Measurements from ENCODE around the gene IFNA5. TPM values are rescaled to one million over a fixed set of nuclear protein-coding genes. Genes with fewer than 3 reads are reported as not detected.

IFNA5 gene
- not detected for polyA plus RNA-seq (2013, experiment 1 of 2)
- not detected for polyA plus RNA-seq (2013, experiment 2 of 2)

DNA sequence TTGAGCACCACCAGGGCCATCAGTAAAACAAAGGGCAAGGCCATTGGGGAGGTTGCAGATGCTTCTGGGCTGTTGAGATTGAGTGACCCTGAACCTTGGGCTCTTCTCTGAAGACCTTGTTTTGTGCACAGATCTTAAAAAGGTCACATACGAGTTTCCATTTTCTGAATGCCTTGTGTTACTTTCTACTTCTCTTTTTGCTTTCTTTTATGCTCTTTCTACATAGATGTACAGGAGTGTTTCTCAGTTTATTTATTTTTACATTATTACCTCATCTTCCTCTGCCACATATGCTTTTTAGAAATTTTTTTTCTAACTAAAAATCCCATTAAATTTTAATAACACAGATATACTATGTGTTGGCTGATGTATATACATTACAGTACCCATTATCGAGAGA is at the start of gene IFNA5:
TSS of gene IFNA5 (minus strand) at position 101 of the 400 bp plus-strand sequence. CDS start at position 44, 57 bp downstream.
- no peaks in the 10 kb centered on the region for H3K36me3 ChIP-seq (ENCODE audit: insufficient read depth, low read length)
- H3K9me3 ChIP-seq (ENCODE audit: insufficient read depth, low read depth, low read length) = no peaks in the 10 kb centered on the region
- H3K4me3 ChIP-seq (ENCODE audit: low read length) = no peak within 1 kb of the TSS
- H3K27ac ChIP-seq (ENCODE audit: low read depth, low read length) = no peak within 1 kb of the TSS
- no peak within 1 kb of the TSS for H3K9ac ChIP-seq (ENCODE audit: low read depth, low read length)
- H3K4me1 ChIP-seq (ENCODE audit: insufficient read depth, low read length) = no peaks in the 10 kb centered on the region
- H3K27me3 ChIP-seq (ENCODE audit: insufficient read depth, low read length) = peaks cover 11% of the 10 kb centered on the region
- WGBS = 91% methylated on average over 2 of the region's 2 CpGs

DNA sequence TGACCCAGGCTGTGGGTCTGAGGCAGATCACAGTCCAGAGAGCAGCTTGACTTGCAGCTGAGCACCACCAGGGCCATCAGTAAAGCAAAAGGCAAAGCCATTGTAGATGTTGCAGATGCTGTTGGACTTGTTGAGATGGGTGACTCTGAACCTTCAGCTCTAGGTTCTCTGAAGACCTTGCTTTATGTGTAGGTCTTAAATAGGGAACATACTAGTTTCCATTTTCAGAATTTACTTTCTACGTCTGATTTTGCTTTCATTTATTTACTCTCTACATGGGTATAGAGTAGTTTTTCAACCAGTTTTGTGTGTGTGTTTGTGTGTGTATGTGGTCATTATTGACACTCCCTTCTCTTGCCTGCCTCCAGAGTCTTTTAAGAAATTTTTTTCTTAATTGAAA is 45.7 kb upstream of the IFNA5 start, which contains the start of gene IFNA6:
TSS of gene IFNA6 (minus strand) at position 101 of the 400 bp plus-strand sequence. CDS start at position 101, 0 bp downstream.
- Histone ChIP-seq H3K4me3 (ENCODE audit: low read length) (no peak within 1 kb of the TSS), H3K4me1 (ENCODE audit: insufficient read depth, low read length) (no peaks in the 10 kb centered on the region)
- WGBS = no CpG with 5 or more reads among the region's 1 CpG

DNA sequence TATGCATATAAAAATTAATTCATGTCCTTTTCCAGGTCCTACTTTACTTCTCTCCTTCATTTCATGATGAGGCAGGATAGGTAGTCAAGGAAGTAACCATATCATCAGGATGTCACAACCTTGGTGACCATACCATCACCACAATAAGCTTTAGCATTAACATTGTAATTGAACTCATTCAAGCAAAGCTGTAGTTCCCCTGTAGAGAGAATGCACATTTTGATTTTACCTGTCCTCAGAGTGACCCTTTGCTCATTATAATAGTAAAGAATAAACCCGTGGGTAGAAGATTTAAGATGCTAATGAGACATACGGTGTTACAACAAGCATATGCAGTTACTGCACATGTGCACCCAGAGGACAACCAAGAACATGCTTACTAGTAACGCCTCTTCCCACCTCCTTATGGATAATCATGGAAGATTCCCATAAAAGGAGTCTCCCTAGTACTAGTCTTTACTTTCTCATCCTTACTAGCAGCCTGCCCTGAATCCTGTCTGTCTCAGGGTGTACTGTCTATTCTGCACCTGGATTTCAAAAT is 43.4 kb upstream of the IFNA5 start:
- Histone ChIP-seq H3K9ac (ENCODE audit: low read depth, low read length) (no peak overlapping the region), H3K4me1 (ENCODE audit: insufficient read depth, low read length) (no peaks in the 10 kb centered on the region), H3K4me3 (ENCODE audit: low read length) (no peak overlapping the region), H3K27ac (ENCODE audit: low read depth, low read length) (no peak overlapping the region), H3K27me3 (ENCODE audit: insufficient read depth, low read length) (no peaks in the 10 kb centered on the region), H3K9me3 (ENCODE audit: insufficient read depth, low read depth, low read length) (no peaks in the 10 kb centered on the region), H3K36me3 (ENCODE audit: insufficient read depth, low read length) (no peaks in the 10 kb centered on the region)
- 90% methylated on average over 2 of the region's 3 CpGs for WGBS

More for the DNA sequence above, 45.7 kb upstream of the IFNA5 start, which contains the start of gene IFNA6:
- H3K9ac ChIP-seq (ENCODE audit: low read depth, low read length) = no peak within 1 kb of the TSS
- no peaks in the 10 kb centered on the region for H3K36me3 ChIP-seq (ENCODE audit: insufficient read depth, low read length)
- no peaks in the 10 kb centered on the region for H3K27me3 ChIP-seq (ENCODE audit: insufficient read depth, low read length)
- H3K9me3 ChIP-seq (ENCODE audit: insufficient read depth, low read depth, low read length) = no peaks in the 10 kb centered on the region
- H3K27ac ChIP-seq (ENCODE audit: low read depth, low read length) = no peak within 1 kb of the TSS

DNA sequence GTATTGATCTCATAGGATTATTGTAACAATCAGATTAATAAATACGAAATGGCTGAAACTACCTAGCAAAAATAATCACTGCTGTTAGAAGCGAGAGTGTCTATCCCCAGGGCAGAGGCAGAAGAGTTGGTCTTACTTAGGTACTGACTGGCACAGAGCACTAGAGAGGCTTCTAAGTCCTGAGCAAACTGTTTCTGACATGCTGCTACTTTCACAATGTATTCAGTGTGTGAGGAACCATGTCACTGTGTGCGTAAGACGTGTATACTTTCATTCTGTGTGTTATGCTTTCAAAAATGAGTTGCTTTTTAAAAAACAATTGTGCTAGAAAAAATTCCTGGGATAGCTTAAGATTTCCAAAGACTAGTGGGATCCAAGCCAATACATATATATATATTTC is 35.6 kb upstream of the IFNA5 start:
- Histone ChIP-seq H3K27ac (ENCODE audit: low read depth, low read length) (no peak overlapping the region), H3K36me3 (ENCODE audit: insufficient read depth, low read length) (no peaks in the 10 kb centered on the region), H3K4me1 (ENCODE audit: insufficient read depth, low read length) (peaks cover 3% of the 10 kb centered on the region; the same call in 1 of the 2 replicates), H3K9me3 (ENCODE audit: insufficient read depth, low read depth, low read length) (no peaks in the 10 kb centered on the region), H3K4me3 (ENCODE audit: low read length) (no peak overlapping the region), H3K9ac (ENCODE audit: low read depth, low read length) (no peak overlapping the region), H3K27me3 (ENCODE audit: insufficient read depth, low read length) (no peaks in the 10 kb centered on the region)
- WGBS = 94% methylated on average over 4 of the region's 4 CpGs

DNA sequence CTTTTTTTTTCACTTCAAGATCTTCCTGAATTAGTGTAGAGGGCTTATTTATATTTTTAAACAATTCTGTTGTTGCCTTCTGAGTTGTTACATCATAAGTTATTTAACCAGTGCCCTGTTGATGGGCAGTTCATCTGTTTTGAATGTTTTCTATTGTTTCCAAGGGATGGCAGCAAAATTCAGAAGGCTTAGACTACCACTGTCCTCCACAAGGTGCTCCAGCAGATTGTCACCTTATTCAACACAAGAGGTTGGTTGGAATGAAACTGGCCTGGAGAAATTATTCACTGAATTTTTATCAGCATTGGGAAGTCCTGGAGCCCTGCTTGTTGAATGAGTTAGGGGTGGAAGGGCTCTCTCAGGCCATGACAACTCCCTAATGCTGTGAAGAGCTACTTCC is 31.3 kb upstream of the IFNA5 start:
- Histone ChIP-seq H3K27me3 (ENCODE audit: insufficient read depth, low read length) (no peaks in the 10 kb centered on the region), H3K36me3 (ENCODE audit: insufficient read depth, low read length) (peaks cover 15% of the 10 kb centered on the region; the same call in 1 of the 2 replicates), H3K27ac (ENCODE audit: low read depth, low read length) (no peak overlapping the region), H3K9ac (ENCODE audit: low read depth, low read length) (no peak overlapping the region), H3K4me1 (ENCODE audit: insufficient read depth, low read length) (peaks cover 12% of the 10 kb centered on the region; the same call in 1 of the 2 replicates), H3K4me3 (ENCODE audit: low read length) (no peak overlapping the region), H3K9me3 (ENCODE audit: insufficient read depth, low read depth, low read length) (no peaks in the 10 kb centered on the region)

DNA sequence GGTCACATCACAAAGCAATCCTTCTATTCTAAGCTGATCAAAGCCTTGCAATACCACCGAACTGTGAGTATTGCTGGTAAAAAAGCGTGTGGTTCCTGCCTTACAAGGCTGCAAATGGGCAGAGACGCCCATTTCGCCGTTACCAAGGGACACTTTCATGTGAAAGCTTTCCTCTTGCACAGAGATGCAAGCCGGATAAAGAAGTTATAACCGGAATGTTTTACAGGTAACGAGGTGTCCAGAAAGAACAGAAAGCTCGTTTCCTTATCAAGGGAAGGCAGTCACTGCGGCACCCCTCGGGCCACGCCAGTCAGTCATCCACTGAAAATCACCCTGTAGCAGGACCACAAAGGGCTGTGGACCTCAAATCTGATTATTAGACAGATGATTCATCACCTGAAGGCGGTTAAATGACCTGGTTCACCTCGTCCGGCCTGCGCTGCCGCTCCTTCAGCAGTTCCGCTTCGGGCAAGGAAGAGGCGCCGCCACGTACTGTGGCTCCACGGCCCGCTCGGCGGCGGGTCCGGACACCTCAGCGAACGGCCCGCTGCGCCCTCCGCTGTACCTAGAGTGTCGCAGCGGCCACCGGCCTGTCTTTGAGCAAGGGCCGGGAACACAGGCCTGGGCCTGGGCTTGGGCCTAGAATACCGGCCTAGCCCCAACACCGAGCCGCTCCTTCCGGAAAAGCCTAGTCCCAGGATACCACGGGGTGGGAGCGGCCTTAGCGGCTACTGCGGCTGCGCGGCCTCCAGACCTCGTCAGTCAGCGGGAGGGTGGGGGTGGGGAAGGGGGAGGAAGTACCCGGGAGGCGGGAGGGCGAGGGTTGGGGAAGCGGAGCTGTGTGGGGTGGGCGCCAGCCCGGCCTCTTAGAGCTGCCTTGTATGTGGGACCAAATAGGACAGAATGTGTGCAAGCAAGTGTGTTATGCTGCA is 29.9 kb upstream of the IFNA5 start, which contains the start of gene KLHL9:
TSS of gene KLHL9 (minus strand) at position 704 of the 932 bp plus-strand sequence. CDS start at position 159, 545 bp downstream.
- WGBS = under 1% methylated on average over 55 of the region's 55 CpGs
- peaks cover 22% of the 10 kb centered on the region for H3K36me3 ChIP-seq (ENCODE audit: insufficient read depth, low read length)
- peak within 1 kb of the TSS; percentile 82 for H3K27ac ChIP-seq (ENCODE audit: low read depth, low read length)
- H3K4me1 ChIP-seq (ENCODE audit: insufficient read depth, low read length) = peaks cover 12% of the 10 kb centered on the region; the same call in 1 of the 2 replicates
- peak within 1 kb of the TSS; percentile 97 for H3K9ac ChIP-seq (ENCODE audit: low read depth, low read length)
- no peaks in the 10 kb centered on the region for H3K9me3 ChIP-seq (ENCODE audit: insufficient read depth, low read depth, low read length)
- H3K4me3 ChIP-seq (ENCODE audit: low read length) = peak within 1 kb of the TSS; percentile 96
- H3K27me3 ChIP-seq (ENCODE audit: insufficient read depth, low read length) = no peaks in the 10 kb centered on the region

DNA sequence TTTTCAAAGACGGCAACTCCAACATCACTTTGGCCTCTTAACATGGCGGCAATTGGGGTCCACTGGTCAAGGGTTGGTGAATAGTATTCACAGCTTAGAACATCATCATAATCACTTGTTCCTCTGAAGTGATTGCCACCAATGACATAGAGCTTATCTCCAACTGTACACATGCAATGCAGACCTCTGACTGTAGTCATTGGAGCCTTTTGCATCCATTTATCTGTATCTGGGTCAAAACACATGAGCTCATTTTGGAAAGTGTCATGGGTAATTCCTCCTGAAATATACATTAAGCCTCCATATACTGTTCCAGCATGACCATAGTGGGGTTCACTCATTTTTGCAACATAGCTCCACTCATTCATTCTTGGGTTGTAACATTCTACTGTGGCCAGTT is 28.1 kb upstream of the IFNA5 start:
- H3K4me1 ChIP-seq (ENCODE audit: insufficient read depth, low read length) = peaks cover 12% of the 10 kb centered on the region; the same call in 1 of the 2 replicates
- no peak overlapping the region for H3K9ac ChIP-seq (ENCODE audit: low read depth, low read length)
- no peaks in the 10 kb centered on the region for H3K9me3 ChIP-seq (ENCODE audit: insufficient read depth, low read depth, low read length)
- peak overlapping the region; percentile 96; the same call in 1 of the 2 replicates for H3K4me3 ChIP-seq (ENCODE audit: low read length)
- 91% methylated on average over 2 of the region's 2 CpGs for WGBS
- no peaks in the 10 kb centered on the region for H3K27me3 ChIP-seq (ENCODE audit: insufficient read depth, low read length)
- H3K27ac ChIP-seq (ENCODE audit: low read depth, low read length) = no peak overlapping the region
- H3K36me3 ChIP-seq (ENCODE audit: insufficient read depth, low read length) = peaks cover 25% of the 10 kb centered on the region

DNA sequence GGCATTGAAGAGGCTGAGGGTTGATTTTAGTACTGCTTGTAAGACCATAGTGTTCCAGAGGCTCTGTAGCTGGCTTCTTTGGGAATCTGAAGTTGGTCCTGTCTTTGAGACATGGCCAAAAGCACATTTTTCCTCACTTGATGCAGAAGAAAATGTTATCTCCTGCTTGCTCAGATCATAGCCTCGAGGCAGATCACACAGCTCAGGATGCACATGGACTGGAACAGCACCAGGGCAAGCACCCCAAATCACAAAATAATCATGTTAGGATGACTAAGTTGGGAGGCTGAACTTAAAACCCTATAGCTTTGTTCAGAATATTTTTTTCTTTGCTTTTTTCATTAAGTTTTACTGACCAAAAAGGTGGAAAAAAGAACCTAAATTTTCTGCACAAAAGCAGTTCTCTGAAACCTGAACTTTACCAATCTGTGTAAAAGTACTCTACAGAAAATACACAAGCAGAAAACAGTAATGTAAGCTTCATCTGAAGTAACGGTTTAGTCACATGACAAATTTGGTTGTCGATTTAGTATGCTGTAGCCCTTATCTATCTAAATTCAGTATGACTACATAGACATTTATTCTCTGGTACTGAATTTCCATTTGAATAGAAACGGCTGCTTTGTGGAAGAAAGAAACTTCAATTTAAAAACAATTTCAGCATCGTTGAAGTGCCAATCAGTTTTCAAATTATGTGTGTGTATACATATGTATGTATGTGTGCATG is 26.7 kb upstream of the IFNA5 start:
- Histone ChIP-seq H3K27ac (ENCODE audit: low read depth, low read length) (no peak overlapping the region), H3K4me3 (ENCODE audit: low read length) (no peak overlapping the region), H3K36me3 (ENCODE audit: insufficient read depth, low read length) (peaks cover 25% of the 10 kb centered on the region), H3K4me1 (ENCODE audit: insufficient read depth, low read length) (peaks cover 12% of the 10 kb centered on the region; the same call in 1 of the 2 replicates), H3K9me3 (ENCODE audit: insufficient read depth, low read depth, low read length) (no peaks in the 10 kb centered on the region), H3K27me3 (ENCODE audit: insufficient read depth, low read length) (no peaks in the 10 kb centered on the region), H3K9ac (ENCODE audit: low read depth, low read length) (no peak overlapping the region)
- 98% methylated on average over 5 of the region's 5 CpGs for WGBS

DNA sequence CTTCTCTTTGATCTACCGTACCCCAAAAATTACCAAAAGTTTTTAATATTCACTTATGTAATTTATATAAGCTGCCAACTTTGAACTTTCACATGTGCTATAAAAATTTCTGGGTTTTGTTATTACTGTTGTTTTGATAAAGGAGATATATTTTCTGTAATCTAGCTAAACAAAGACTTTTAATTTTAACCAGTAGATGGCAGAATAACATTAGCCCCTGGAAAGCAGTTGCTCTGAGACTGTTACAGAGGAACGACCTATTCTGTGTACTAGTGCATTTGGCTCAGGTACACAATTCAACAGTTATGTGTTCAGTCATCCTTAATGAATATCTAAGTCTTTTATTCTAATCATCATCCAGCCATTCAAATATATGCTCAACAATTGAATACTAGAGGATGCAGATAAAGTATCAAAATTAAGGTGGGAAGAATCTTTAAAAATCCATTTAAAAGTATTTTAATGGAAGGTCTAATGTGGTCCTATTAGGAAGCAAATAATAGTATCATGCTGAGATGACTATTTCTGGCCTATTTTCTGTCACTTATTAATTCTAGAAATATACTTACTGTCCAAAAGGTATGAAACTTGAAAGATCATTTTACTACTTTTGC is 21.5 kb upstream of the IFNA5 start:
- peaks cover 16% of the 10 kb centered on the region for H3K36me3 ChIP-seq (ENCODE audit: insufficient read depth, low read length)

DNA sequence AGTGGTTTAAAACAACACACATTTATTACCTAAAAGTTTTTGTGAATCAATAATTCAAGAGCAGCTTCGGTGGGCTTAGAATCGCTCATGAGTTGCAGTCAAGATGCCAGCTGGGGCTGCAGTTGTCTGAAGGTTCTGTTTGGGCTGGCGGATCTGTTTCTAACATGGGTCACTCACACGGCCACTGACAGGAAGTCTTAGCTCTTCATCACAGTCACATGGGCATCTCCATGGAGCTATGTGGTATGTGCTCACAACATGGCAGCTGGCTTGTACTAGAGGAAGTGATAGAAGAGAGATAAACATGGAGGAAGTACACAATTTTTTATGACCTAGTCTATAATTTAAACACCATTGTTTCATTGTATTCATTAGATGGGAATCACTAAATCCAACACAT is 18.9 kb upstream of the IFNA5 start:
- Histone ChIP-seq H3K4me1 (ENCODE audit: insufficient read depth, low read length) (no peaks in the 10 kb centered on the region), H3K27ac (ENCODE audit: low read depth, low read length) (no peak overlapping the region), H3K27me3 (ENCODE audit: insufficient read depth, low read length) (no peaks in the 10 kb centered on the region), H3K9ac (ENCODE audit: low read depth, low read length) (no peak overlapping the region), H3K36me3 (ENCODE audit: insufficient read depth, low read length) (peaks cover 5% of the 10 kb centered on the region; the same call in 1 of the 2 replicates), H3K4me3 (ENCODE audit: low read length) (no peak overlapping the region), H3K9me3 (ENCODE audit: insufficient read depth, low read depth, low read length) (no peaks in the 10 kb centered on the region)
- 93% methylated on average over 4 of the region's 4 CpGs for WGBS

More for the DNA sequence above, 21.5 kb upstream of the IFNA5 start:
- WGBS = 20% methylated on average over 1 of the region's 2 CpGs
- no peak overlapping the region for H3K9ac ChIP-seq (ENCODE audit: low read depth, low read length)
- H3K27ac ChIP-seq (ENCODE audit: low read depth, low read length) = no peak overlapping the region
- H3K4me1 ChIP-seq (ENCODE audit: insufficient read depth, low read length) = no peaks in the 10 kb centered on the region
- H3K27me3 ChIP-seq (ENCODE audit: insufficient read depth, low read length) = no peaks in the 10 kb centered on the region
- no peak overlapping the region for H3K4me3 ChIP-seq (ENCODE audit: low read length)
- H3K9me3 ChIP-seq (ENCODE audit: insufficient read depth, low read depth, low read length) = no peaks in the 10 kb centered on the region
